SU-DHL-6 (cell line): ENCODE results near the gene TMEM204.

Experiments used
- EZH2phosphoT487 ChIP-seq: fragments of 200-600 bp; sonication (generic), shearing (Covaris generic); conservative IDR thresholded peaks from 2 replicates; pipeline ENCODE4 v1.6.1; 2018; ENCODE audit warnings: mild to moderate bottlenecking, antibody characterized with exemption, low read length, moderate library complexity, mixed read lengths
- TF ChIP-seq, protein P1 (sequence below): fragments of 200-600 bp; sonication (generic); IDR thresholded peaks from one replicate; pipeline ENCODE4 v1.5.1; 2017; ENCODE audit warnings: antibody characterized with exemption, mild to moderate bottlenecking, low read length, moderate library complexity; ENCODE audit not compliant: insufficient read depth, poor library complexity, severe bottlenecking

DNA sequence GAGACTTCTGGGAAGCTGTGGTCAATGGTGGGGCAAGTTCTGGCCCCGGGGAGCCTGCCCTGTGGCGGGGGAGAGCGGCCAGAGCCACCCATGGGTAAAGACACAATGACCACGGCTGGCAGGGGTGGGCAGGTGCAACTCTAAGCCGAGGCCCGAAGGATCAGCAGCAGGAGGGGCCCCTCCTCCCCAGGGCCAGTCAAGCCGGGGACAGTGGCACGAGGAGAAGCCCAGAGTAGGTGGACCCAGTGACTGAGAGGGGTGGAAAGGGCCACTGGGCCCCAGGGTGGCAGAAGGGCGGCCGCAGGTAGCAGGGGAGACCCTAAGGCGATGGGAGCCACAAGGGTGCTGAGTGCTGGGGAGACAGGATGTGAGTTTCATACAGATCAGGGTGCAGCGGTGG, 17.7 kb downstream of the TMEM204 start:
- TF ChIP-seq, protein P1, sequence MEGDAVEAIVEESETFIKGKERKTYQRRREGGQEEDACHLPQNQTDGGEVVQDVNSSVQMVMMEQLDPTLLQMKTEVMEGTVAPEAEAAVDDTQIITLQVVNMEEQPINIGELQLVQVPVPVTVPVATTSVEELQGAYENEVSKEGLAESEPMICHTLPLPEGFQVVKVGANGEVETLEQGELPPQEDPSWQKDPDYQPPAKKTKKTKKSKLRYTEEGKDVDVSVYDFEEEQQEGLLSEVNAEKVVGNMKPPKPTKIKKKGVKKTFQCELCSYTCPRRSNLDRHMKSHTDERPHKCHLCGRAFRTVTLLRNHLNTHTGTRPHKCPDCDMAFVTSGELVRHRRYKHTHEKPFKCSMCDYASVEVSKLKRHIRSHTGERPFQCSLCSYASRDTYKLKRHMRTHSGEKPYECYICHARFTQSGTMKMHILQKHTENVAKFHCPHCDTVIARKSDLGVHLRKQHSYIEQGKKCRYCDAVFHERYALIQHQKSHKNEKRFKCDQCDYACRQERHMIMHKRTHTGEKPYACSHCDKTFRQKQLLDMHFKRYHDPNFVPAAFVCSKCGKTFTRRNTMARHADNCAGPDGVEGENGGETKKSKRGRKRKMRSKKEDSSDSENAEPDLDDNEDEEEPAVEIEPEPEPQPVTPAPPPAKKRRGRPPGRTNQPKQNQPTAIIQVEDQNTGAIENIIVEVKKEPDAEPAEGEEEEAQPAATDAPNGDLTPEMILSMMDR = no peak
- TF ChIP-seq EZH2phosphoT487 = no peak
